ENCODE results near the gene RNF182. TPM values are rescaled to one million over a fixed set of nuclear protein-coding genes. Genes with fewer than 3 reads are reported as not detected.

RNF182 gene
- total and polyA plus RNA-seq, 9 of the 15 experiments (the other 6 are each of a cell fraction or from before 2014, with no cell fraction given), result 12.8 to 22.8 (median 17.5) TPM

DNA sequence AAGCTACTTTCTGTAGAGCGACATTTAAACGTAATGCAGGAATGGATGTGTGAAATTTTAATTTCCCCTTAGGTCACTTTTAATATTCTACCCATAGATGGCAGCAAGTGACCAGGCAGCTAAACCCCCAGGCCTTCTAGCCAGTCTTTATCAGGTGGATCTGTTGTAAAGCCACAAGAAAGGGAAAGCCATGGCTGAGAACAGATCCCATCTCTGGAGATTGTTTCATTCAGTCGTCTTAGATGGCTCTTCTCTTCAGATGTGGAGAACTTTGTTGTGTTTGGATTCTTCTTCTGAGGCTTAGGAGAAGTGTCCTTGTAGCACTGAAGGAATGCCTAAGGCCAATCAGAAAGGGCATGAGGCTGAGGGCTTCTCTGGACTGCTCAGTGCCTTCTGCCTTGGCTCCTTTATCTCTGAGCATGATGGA, 15.8 kb upstream of the RNF182 start (continued):
- TF ChIP-seq ZMIZ1 (IDR thresholded peaks at IDR 0.05; ENCODE audit: low read depth in 2 of 2, low read length in 2 of 2) (no peak), SMC3 (conservative IDR thresholded peaks at IDR 0.05; ENCODE audit: insufficient read depth, low read depth, low read length) (peak; percentile 92), NCOA4 (IDR thresholded peaks at IDR 0.05; ENCODE audit: partially characterized antibody) (no peak), SP1 (CRISPR knock-in tag; IDR thresholded peaks at IDR 0.05) (no peak), PTRF (tag; IDR thresholded peaks at IDR 0.05) (no peak), CCAR2 (IDR thresholded peaks at IDR 0.05; ENCODE audit: low read depth, low read length) (no peak), ZNF347 (CRISPR knock-in tag; IDR thresholded peaks at IDR 0.05; ENCODE audit: low read depth) (no peak), NRF1 (conservative IDR thresholded peaks at IDR 0.05 in 1 of 2, IDR thresholded peaks at IDR 0.05 in 1 of 2) (no peak), CREB5 (CRISPR knock-in tag; IDR thresholded peaks at IDR 0.05) (no peak), SRF (CRISPR knock-in tag; IDR thresholded peaks at IDR 0.05) (no peak), ZNF316 (IDR thresholded peaks at IDR 0.05) (no peak), IRF2 (CRISPR knock-in tag; IDR thresholded peaks at IDR 0.05) (no peak), MYNN (IDR thresholded peaks at IDR 0.05) (no peak), MYNN (CRISPR knock-in tag; IDR thresholded peaks at IDR 0.05) (no peak), ZNF212 (CRISPR knock-in tag; IDR thresholded peaks at IDR 0.05) (no peak), FOXK2 (conservative IDR thresholded peaks at IDR 0.05 in 1 of 2, IDR thresholded peaks at IDR 0.05 in 1 of 2; ENCODE audit: low read depth in 2 of 2) (no peak), TEAD2 (tag; IDR thresholded peaks at IDR 0.05) (no peak), SMARCA4 (IDR thresholded peaks at IDR 0.05) (peak; percentile 59; the same call in 1 of the 2 replicates), FOXJ3 (CRISPR knock-in tag; IDR thresholded peaks at IDR 0.05) (no peak), ZNF239 (CRISPR knock-in tag; IDR thresholded peaks at IDR 0.05) (peak; percentile 68)
- TF ChIP-seq, protein P1, sequence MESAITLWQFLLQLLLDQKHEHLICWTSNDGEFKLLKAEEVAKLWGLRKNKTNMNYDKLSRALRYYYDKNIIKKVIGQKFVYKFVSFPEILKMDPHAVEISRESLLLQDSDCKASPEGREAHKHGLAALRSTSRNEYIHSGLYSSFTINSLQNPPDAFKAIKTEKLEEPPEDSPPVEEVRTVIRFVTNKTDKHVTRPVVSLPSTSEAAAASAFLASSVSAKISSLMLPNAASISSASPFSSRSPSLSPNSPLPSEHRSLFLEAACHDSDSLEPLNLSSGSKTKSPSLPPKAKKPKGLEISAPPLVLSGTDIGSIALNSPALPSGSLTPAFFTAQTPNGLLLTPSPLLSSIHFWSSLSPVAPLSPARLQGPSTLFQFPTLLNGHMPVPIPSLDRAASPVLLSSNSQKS (CRISPR knock-in tag; IDR thresholded peaks at IDR 0.05), result no peak
- TF ChIP-seq, protein P2, sequence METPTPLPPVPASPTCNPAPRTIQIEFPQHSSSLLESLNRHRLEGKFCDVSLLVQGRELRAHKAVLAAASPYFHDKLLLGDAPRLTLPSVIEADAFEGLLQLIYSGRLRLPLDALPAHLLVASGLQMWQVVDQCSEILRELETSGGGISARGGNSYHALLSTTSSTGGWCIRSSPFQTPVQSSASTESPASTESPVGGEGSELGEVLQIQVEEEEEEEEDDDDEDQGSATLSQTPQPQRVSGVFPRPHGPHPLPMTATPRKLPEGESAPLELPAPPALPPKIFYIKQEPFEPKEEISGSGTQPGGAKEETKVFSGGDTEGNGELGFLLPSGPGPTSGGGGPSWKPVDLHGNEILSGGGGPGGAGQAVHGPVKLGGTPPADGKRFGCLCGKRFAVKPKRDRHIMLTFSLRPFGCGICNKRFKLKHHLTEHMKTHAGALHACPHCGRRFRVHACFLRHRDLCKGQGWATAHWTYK (CRISPR knock-in tag; IDR thresholded peaks at IDR 0.05), result 0 out of 2 replicates have a peak, but pooled peaks have one; percentile 31
